Smooth muscle cell (in vitro differentiated cells): ENCODE measurements around the gene ARHGAP10. TPM values are rescaled to one million over a fixed set of nuclear protein-coding genes. Genes with fewer than 3 reads are reported as not detected.

Source experiments
- DNase-seq: peaks from one replicate; lab custom pipeline; 2025; ENCODE audit not compliant: unreplicated experiment; lab: John Stamatoyannopoulos, UW
- H2AFZ ChIP-seq: fragments of 200-600 bp; sonication (generic); 2 replicates; pipeline ENCODE4 v1.6.0; 2016; ENCODE audit warnings: antibody characterized with exemption, low read depth, mild to moderate bottlenecking
- H3F3A ChIP-seq: fragments of 200-600 bp; sonication (generic); 2 replicates; pipeline ENCODE4 v1.6.0; 2017; ENCODE audit warnings: antibody characterized with exemption, low read depth
- H3K27ac ChIP-seq: fragments of 200-600 bp; sonication (generic); 2 replicates; pipeline ENCODE4 v1.5.1; 2016; ENCODE audit warnings: low read depth, mild to moderate bottlenecking
- H3K27me3 ChIP-seq: fragments of 200-600 bp; sonication (generic); 2 replicates; pipeline ENCODE4 v1.6.1; 2016; ENCODE audit warnings: low read depth, mild to moderate bottlenecking
- H3K36me3 ChIP-seq: fragments of 200-600 bp; sonication (generic); 2 replicates; pipeline ENCODE4 v1.5.1; 2016; ENCODE audit warnings: low read depth
- H3K4me1 ChIP-seq: fragments of 200-600 bp; sonication (generic); 2 replicates; pipeline ENCODE4 v1.5.1; 2016; ENCODE audit warnings: low read depth
- H3K4me2 ChIP-seq: fragments of 200-600 bp; sonication (generic); 2 replicates; pipeline ENCODE4 v1.6.0; 2016; ENCODE audit warnings: mild to moderate bottlenecking
- H3K4me3 ChIP-seq: fragments of 200-600 bp; sonication (generic); 2 replicates; pipeline ENCODE4 v1.5.1; 2016; ENCODE audit warnings: mild to moderate bottlenecking
- H3K79me2 ChIP-seq: fragments of 200-600 bp; sonication (generic); 2 replicates; pipeline ENCODE4 v1.6.0; 2016; ENCODE audit warnings: low read depth, mild to moderate bottlenecking
- H3K9ac ChIP-seq: fragments of 200-600 bp; sonication (generic); 2 replicates; pipeline ENCODE4 v1.6.0; 2016; ENCODE audit warnings: low read depth
- H3K9me3 ChIP-seq: fragments of 200-600 bp; sonication (generic); replicated peaks from 2 replicates; pipeline ENCODE4 v1.5.1; 2016; ENCODE audit warnings: low read depth
- H4K20me1 ChIP-seq: fragments of 200-600 bp; sonication (generic); 2 replicates; pipeline ENCODE4 v1.6.0; 2016; ENCODE audit warnings: low read depth
- WGBS: methylation state at CpG from one replicate; pipeline ENCODE4 v1.1.7; 2016; ENCODE audit warnings: low lambda C conversion rate; 5-methylcytosine and 5-hydroxymethylcytosine counted together
- polyA plus RNA-seq: library from polyadenylated mRNA; unstranded; fragments of >200 nt; fragmentation: Nextera tagmentation; extraction: Ambion mirVana; gene quantifications from 2 replicates; pipeline ENCODE4 v1.2.1, GENCODE V29; 2016
- total RNA-seq: library from RNA; depleted of rRNA; stranded (reverse); fragments of >200 nt; gene quantifications from 2 replicates; pipeline ENCODE4 v1.2.3, GENCODE V29; 2014
- TF ChIP-seq, protein P1 (sequence below): fragments of 200-600 bp; sonication (generic); IDR thresholded peaks from 2 replicates; pipeline ENCODE4 v1.5.1; 2017; ENCODE audit warnings: borderline replicate concordance, mild to moderate bottlenecking, antibody characterized with exemption; ENCODE audit not compliant: insufficient read depth, poor library complexity, severe bottlenecking

Gene ARHGAP10
- total and polyA plus RNA-seq, 2 experiments from 2014 or later: 6.2 to 11.6 TPM

DNA sequence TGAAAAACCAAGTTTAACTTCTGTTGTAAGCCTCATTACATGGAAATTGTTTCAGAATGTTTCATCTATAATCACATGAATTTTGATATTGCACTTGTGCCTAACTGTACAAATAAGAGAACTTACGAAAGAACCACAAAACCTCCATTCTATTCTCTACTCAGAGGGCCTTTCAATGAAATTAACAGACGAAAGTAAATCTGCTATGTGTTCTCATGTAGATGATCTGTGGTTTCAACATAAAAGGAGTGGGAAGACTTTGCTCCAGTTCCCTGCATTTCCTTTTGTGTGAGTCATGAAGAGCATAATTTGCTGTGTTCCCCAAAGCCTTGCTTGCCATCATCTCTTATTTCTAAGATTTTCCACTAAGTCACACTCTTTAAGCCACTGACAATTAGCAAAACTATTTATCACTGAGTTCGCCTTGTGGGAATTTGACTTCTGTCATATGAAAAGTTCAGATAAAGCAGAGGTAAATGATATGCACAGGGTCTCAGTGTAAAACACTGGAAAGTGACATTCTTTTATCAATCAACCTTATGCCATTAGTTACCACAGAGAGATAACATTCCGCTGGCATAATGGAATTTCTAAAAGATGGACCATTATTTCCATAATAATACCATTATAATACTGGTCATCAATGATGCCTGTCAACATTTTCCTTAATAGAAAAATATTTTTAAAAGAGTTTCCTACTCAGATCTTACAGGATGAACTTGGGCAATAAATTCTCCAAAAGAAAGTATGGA, 380.5 kb downstream of the ARHGAP10 start:
- no peaks in the 10 kb centered on the region for H4K20me1 ChIP-seq
- H3K36me3 ChIP-seq: no peaks in the 10 kb centered on the region
- WGBS: 24% methylated on average over 4 of the region's 4 CpGs
- H3K4me3 ChIP-seq: no peak overlapping the region
- TF ChIP-seq, protein P1, sequence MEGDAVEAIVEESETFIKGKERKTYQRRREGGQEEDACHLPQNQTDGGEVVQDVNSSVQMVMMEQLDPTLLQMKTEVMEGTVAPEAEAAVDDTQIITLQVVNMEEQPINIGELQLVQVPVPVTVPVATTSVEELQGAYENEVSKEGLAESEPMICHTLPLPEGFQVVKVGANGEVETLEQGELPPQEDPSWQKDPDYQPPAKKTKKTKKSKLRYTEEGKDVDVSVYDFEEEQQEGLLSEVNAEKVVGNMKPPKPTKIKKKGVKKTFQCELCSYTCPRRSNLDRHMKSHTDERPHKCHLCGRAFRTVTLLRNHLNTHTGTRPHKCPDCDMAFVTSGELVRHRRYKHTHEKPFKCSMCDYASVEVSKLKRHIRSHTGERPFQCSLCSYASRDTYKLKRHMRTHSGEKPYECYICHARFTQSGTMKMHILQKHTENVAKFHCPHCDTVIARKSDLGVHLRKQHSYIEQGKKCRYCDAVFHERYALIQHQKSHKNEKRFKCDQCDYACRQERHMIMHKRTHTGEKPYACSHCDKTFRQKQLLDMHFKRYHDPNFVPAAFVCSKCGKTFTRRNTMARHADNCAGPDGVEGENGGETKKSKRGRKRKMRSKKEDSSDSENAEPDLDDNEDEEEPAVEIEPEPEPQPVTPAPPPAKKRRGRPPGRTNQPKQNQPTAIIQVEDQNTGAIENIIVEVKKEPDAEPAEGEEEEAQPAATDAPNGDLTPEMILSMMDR: no peak
- H3K27ac ChIP-seq: no peak overlapping the region
- no peak for DNase-seq
- peaks cover 5% of the 10 kb centered on the region for H3K4me1 ChIP-seq
- H3K79me2 ChIP-seq: no peaks in the 10 kb centered on the region
- peak overlapping the region; percentile 46 for H3K4me2 ChIP-seq
- H2AFZ ChIP-seq: no peak overlapping the region
- H3K9ac ChIP-seq: no peak overlapping the region
- H3K9me3 ChIP-seq: no peaks in the 10 kb centered on the region
- no peaks in the 10 kb centered on the region for H3K27me3 ChIP-seq
- no peaks in the 10 kb centered on the region for H3F3A ChIP-seq

- no peak overlapping the region for H3K27ac ChIP-seq
- H3K36me3 ChIP-seq: no peaks in the 10 kb centered on the region
- H3K9ac ChIP-seq: no peak overlapping the region
- H3K4me1 ChIP-seq: peaks cover 5% of the 10 kb centered on the region
- H3K27me3 ChIP-seq: no peaks in the 10 kb centered on the region
- no peaks in the 10 kb centered on the region for H3K9me3 ChIP-seq
- no peaks in the 10 kb centered on the region for H4K20me1 ChIP-seq
- no peaks in the 10 kb centered on the region for H3K79me2 ChIP-seq
- TF ChIP-seq, protein P1: no peak
- no peak overlapping the region for H2AFZ ChIP-seq
- no peak overlapping the region for H3K4me3 ChIP-seq
- DNase-seq: no peak
- no peaks in the 10 kb centered on the region for H3F3A ChIP-seq
- no peak overlapping the region for H3K4me2 ChIP-seq
Observed at GRCh38 chr4:148114436-148114835, 382.5 kb downstream of the ARHGAP10 start.

DNA sequence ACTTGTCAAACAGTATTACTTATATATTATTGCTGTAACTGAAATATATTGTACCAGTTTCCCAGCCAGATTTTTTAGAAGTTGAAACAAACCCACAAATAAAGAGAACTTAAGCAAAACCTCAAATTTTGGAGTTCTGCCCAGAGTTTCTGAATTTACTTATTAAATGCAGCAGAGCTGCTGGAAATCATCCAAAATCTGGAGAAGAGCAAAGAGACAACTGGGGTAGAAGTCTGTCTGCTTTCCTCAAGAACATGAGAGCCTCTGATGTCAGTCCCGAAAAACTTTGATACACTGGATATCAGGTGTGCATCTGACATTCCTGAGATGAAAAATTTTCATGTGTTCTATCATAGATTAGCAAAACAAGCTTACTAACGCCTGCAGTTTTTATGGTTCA, 384.4 kb downstream of the ARHGAP10 start:
- H3K27ac ChIP-seq: no peak overlapping the region
- no peaks in the 10 kb centered on the region for H3K36me3 ChIP-seq
- H3K9ac ChIP-seq: no peak overlapping the region
- 87% methylated on average over 2 of the region's 2 CpGs for WGBS
- no peak for DNase-seq
- H3F3A ChIP-seq: no peaks in the 10 kb centered on the region
- H3K4me1 ChIP-seq: peaks cover 5% of the 10 kb centered on the region
- TF ChIP-seq, protein P1: no peak
- no peaks in the 10 kb centered on the region for H3K79me2 ChIP-seq
- no peaks in the 10 kb centered on the region for H3K9me3 ChIP-seq
- H3K4me3 ChIP-seq: no peak overlapping the region
- H3K27me3 ChIP-seq: no peaks in the 10 kb centered on the region
- H4K20me1 ChIP-seq: no peaks in the 10 kb centered on the region
- no peak overlapping the region for H2AFZ ChIP-seq
- peak overlapping the region; percentile 56 for H3K4me2 ChIP-seq

GRCh38 chr4:148116969-148117368, 385.1 kb downstream of the ARHGAP10 start:
- Histone ChIP-seq H3K27ac (no peak overlapping the region), H3F3A (no peaks in the 10 kb centered on the region), H3K4me2 (no peak overlapping the region), H3K9ac (no peak overlapping the region), H3K79me2 (no peaks in the 10 kb centered on the region), H4K20me1 (no peaks in the 10 kb centered on the region), H3K4me1 (peaks cover 5% of the 10 kb centered on the region), H3K4me3 (no peak overlapping the region), H3K9me3 (no peaks in the 10 kb centered on the region), H2AFZ (no peak overlapping the region), H3K27me3 (no peaks in the 10 kb centered on the region), H3K36me3 (no peaks in the 10 kb centered on the region)
- no peak for DNase-seq
- TF ChIP-seq, protein P1: no peak
- WGBS: 87% methylated on average over 4 of the region's 4 CpGs
